ENCODE data around the gene COPZ2. TPM values are rescaled to one million over a fixed set of nuclear protein-coding genes. Genes with fewer than 3 reads are reported as not detected.

The COPZ2 gene
- polyA plus RNA-seq, 1 experiment, result 122 TPM

DNA sequence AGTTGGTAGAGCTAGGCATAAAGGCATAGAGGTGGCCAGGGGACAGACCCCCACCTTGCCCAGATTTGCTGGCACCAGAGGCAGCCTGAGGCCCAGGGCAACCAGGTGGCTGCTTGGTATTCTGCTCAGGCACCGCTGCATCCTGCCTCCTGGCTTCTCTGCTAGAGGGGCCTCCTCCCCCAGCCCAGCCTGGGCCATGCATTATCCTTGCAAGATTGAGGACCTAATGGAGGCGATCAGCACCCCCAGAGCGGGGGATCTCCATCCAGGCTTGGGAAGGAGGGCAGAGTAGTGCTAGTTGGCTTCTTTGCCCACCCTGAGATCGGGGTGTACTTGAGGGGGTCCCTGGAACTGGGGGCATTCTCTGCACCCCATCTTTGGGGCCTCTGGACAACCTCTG lies 42.9 kb downstream of the COPZ2 start:
- DNase-seq (ENCODE audit: low read depth, low spot score), result no peak
- H3K27ac ChIP-seq (ENCODE audit: low read depth, low read length), result no peak overlapping the region
- TF ChIP-seq, protein P1, sequence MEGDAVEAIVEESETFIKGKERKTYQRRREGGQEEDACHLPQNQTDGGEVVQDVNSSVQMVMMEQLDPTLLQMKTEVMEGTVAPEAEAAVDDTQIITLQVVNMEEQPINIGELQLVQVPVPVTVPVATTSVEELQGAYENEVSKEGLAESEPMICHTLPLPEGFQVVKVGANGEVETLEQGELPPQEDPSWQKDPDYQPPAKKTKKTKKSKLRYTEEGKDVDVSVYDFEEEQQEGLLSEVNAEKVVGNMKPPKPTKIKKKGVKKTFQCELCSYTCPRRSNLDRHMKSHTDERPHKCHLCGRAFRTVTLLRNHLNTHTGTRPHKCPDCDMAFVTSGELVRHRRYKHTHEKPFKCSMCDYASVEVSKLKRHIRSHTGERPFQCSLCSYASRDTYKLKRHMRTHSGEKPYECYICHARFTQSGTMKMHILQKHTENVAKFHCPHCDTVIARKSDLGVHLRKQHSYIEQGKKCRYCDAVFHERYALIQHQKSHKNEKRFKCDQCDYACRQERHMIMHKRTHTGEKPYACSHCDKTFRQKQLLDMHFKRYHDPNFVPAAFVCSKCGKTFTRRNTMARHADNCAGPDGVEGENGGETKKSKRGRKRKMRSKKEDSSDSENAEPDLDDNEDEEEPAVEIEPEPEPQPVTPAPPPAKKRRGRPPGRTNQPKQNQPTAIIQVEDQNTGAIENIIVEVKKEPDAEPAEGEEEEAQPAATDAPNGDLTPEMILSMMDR (IDR thresholded peaks at IDR 0.05; ENCODE audit: low read depth, low read length), result no peak
- ChIA-PET POLR2A (no interaction called here), CTCF (interaction anchor here (0.7 to 2.7 kb wide), 4 partner anchors 16 to 1713 kb away, joined by 5 to 10 read pairs (median 8); partner anchors contain the start of gene CDK5RAP3)
- no peaks in the 10 kb centered on the region for H3K9me3 ChIP-seq (ENCODE audit: control insufficient read depth, insufficient read depth, low read length)
- H3K4me3 ChIP-seq (ENCODE audit: low read depth, low read length), result no peak overlapping the region
- H3K27me3 ChIP-seq (ENCODE audit: control insufficient read depth, insufficient read depth, low read length), result peaks cover 10% of the 10 kb centered on the region

DNA sequence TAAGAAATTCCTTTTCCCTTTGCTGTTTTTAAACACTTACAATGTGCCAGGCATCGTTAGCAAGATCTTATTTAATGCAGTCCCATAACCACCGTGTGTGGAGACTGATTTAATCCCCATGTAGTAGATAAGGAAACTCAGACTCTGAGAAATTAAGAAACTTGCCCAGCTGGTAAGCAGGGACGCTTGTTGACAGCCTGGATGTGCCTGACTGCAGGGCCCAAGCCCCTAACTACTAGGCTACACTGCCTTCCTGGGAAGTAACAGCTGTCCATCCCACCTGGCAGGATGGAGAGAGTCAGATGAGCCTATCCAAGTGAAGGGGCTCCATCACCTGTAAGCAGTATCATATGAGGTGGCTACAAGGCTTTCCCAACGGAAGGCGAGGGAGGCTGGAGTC lies 43.6 kb downstream of the COPZ2 start:
- CTCF ChIA-PET, result interaction anchor here (1.2 to 2.7 kb wide), 3 partner anchors 15 to 47 kb away, joined by 5 to 10 read pairs (median 9); partner anchors contain the start of gene CDK5RAP3
- H3K27me3 ChIP-seq (ENCODE audit: control insufficient read depth, insufficient read depth, low read length), result peaks cover 10% of the 10 kb centered on the region
- H3K4me3 ChIP-seq (ENCODE audit: low read depth, low read length), result no peak overlapping the region
- H3K9me3 ChIP-seq (ENCODE audit: control insufficient read depth, insufficient read depth, low read length), result no peaks in the 10 kb centered on the region
- POLR2A ChIA-PET, result no interaction called here
- no peak overlapping the region for H3K27ac ChIP-seq (ENCODE audit: low read depth, low read length)
- TF ChIP-seq, protein P1 (IDR thresholded peaks at IDR 0.05; ENCODE audit: low read depth, low read length), result no peak
- DNase-seq (ENCODE audit: low read depth, low spot score), result no peak

DNA sequence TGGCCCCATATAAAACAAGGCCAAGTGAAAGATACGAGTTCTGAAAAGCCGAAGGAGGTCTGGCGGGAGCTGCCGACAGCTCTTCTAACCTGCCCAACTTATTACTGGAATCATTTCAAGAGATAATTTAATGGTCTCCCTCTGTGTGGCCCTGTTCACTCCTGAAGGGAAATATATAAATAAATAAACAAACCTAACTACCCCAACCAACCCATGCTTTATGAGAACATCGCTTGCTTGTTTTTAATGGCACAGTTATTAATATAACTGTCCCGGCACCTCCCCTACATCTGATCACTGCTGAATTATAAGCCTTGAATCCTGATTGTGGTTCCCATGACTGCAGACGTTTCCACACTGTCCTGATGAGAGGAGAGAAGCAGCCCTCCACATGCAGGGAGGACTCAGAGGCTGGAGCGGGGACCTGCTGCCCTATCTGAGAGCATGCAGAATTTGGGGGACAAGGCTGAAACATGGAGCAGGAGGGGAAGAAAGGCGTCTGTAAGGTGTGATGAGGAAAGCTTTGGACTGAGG lies 44.5 kb downstream of the COPZ2 start:
- Histone ChIP-seq H3K9me3 (ENCODE audit: control insufficient read depth, insufficient read depth, low read length) (no peaks in the 10 kb centered on the region), H3K27ac (ENCODE audit: low read depth, low read length) (no peak overlapping the region), H3K27me3 (ENCODE audit: control insufficient read depth, insufficient read depth, low read length) (peaks cover 10% of the 10 kb centered on the region), H3K4me3 (ENCODE audit: low read depth, low read length) (no peak overlapping the region)
- no peak for DNase-seq (ENCODE audit: low read depth, low spot score)
- TF ChIP-seq, protein P1 (IDR thresholded peaks at IDR 0.05; ENCODE audit: low read depth, low read length), result no peak
- ChIA-PET CTCF (interaction anchor here (0.7 to 2.7 kb wide), 2 partner anchors 23 to 24 kb away, joined by 3 to 10 read pairs; partner anchors contain the start of gene CDK5RAP3), POLR2A (no interaction called here)

DNA sequence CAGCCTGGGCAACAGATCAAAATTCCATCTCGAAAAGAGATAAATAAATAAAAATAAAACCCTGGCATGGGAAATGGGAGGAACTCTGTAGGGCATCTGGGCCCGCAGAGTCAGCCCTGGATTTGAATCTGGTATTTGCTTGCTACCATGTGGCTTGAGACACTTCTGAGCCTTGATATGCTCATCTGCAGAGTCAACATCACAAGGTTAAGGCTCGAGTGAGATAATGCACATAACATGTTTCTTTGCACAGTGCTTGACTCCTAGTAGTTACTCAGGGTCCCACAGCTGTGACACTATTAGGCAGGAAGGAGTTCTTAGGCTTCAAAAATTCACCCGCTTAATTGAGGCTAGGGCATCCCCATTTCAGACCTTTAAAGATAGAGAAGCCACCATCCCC lies 45.4 kb downstream of the COPZ2 start:
- peaks cover 10% of the 10 kb centered on the region for H3K27me3 ChIP-seq (ENCODE audit: control insufficient read depth, insufficient read depth, low read length)
- TF ChIP-seq, protein P1 (IDR thresholded peaks at IDR 0.05; ENCODE audit: low read depth, low read length), result no peak
- ChIA-PET CTCF (interaction anchor here (2.7 kb wide), 1 partner anchor 22 kb away, joined by 10 read pairs; the partner anchor contains the start of gene CDK5RAP3), POLR2A (no interaction called here)
- no peak for DNase-seq (ENCODE audit: low read depth, low spot score)
- no peak overlapping the region for H3K27ac ChIP-seq (ENCODE audit: low read depth, low read length)
- no peak overlapping the region for H3K4me3 ChIP-seq (ENCODE audit: low read depth, low read length)
- H3K9me3 ChIP-seq (ENCODE audit: control insufficient read depth, insufficient read depth, low read length), result no peaks in the 10 kb centered on the region

DNA sequence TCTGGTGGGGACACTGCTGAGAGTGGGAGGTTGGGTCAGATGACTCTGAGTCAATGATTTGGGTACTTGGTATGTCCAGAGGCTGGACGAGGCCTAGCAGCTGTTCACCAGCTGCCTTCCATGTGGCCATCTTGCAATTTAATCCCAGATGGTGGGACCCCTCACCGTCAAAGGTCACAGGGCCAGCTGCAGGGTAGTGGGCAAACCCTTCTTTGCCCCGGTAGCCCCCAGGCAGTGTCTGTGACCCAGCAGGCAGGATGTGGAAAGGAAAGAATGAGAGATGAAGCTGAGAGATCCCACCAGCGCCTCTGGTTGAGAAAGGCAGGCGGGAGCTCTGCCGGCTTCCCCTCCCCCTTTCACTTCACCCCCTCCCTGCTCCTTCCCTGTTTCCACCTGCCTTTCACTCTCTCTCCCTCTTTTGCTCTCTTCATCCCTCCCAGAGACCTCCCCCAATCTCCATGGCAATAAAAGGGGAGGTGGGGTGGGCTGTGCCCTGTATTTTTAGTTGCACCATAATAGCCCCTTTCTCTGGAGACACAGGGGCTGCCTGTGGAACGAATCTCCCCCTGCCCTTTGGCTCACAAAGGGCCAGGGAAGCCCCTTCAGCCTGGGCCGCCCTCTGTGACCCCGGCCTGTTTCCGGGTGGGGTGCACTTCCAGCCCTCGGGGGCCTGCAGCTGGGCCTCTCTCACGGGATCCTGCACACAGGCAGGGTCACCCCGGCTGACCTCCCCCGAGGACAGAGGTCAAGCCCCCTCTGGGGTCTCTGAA lies 46.5 kb downstream of the COPZ2 start:
- no peaks in the 10 kb centered on the region for H3K9me3 ChIP-seq (ENCODE audit: control insufficient read depth, insufficient read depth, low read length)
- DNase-seq (ENCODE audit: low read depth, low spot score), result no peak
- H3K4me3 ChIP-seq (ENCODE audit: low read depth, low read length), result no peak overlapping the region
- H3K27me3 ChIP-seq (ENCODE audit: control insufficient read depth, insufficient read depth, low read length), result peaks cover 8% of the 10 kb centered on the region
- no peak overlapping the region for H3K27ac ChIP-seq (ENCODE audit: low read depth, low read length)
- TF ChIP-seq, protein P1 (IDR thresholded peaks at IDR 0.05; ENCODE audit: low read depth, low read length), result no peak
- CTCF ChIA-PET, result interaction anchor here (0.6 kb wide), 1 partner anchor 12 kb away, joined by 3 read pairs; no protein-coding TSS in a partner anchor
- POLR2A ChIA-PET, result interaction anchor here (0.6 kb wide), 1 partner anchor 160 kb away, joined by 3 read pairs; the partner anchor contains the start of genes LRRC46 and MRPL10
